HG02943 (cell line): ENCODE data around the gene BCR.

Experiments
- ATAC-seq: cut with Tn5 transposase; IDR thresholded peaks from one replicate; pipeline ENCODE4 v1.9.1; 2021; ENCODE audit warnings: mild to moderate bottlenecking, low read depth, moderate library complexity; ENCODE audit not compliant: unreplicated experiment

The BCR gene

DNA sequence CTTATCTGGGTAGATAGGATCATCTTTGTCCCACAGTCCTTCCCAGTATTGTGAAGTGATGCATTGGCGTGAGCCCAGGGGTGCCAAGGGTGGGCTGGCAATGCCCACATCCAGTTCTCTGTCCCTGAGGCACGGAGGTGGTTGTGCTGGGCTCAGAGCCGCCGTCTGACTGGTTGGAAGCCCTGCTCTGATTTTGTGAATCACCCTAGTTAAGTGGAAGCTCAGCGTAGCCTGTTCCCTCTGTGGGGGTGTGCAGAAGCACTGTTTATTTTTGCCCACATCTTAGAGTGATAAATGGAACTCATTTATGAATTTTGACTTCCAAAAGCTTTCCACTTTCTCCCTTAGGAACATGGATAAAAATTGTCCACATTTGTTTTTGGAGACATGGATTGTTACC, 13.6 kb downstream of the BCR start:
- no peak for ATAC-seq

GRCh38 chr22:23196165-23196564, 15.9 kb downstream of the BCR start:
- no peak for ATAC-seq

DNA sequence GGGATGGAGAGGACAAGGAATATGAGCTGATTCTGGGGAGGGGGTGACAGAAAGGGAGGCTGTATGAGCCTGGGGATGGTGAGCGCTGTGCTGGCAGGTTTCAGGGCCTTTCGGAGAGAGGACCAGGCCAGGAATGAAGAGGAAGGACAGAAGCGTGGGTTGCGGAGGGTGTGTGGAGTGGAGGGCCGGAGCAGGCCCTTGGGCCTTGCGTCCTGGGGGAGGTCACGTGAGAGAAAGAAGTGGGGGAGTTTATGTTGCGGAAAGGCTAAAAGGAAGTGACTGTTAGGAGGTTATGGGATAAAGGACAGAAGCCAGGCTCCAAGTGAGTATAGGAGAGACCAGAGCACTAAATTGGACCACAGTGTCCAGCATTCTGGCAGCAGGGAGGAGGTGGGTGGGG, 17.5 kb downstream of the BCR start:
- ATAC-seq: no peak

GRCh38 chr22:23199159-23199558, 18.9 kb downstream of the BCR start:
- ATAC-seq: no peak

DNA sequence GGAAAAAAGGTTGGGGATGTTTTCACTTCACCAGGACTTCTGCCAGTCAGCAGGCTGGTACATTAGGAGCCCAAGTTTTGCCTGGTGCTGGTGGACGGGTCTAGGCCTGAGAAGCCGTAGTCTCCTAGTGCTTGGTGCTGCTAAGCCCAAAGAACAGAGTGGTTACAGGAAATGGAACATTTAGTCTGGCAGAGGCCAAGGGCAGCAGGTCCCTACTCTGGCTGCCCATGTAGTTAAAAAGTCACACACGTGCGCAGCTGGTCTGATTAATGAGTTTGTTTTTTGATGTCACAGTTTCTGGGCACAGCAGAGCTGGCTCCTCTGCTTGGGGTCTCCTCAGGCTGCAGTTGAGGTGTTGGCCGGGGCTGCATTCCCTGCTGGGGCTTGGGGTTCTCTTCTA, 20.6 kb downstream of the BCR start:
- no peak for ATAC-seq

- ATAC-seq: no peak
These were observed 22.6 kb downstream of the BCR start for GRCh38 chr22:23202812-23203451.

- ATAC-seq: no peak
These were observed 23.3 kb downstream of the BCR start for GRCh38 chr22:23203452-23204124.

DNA sequence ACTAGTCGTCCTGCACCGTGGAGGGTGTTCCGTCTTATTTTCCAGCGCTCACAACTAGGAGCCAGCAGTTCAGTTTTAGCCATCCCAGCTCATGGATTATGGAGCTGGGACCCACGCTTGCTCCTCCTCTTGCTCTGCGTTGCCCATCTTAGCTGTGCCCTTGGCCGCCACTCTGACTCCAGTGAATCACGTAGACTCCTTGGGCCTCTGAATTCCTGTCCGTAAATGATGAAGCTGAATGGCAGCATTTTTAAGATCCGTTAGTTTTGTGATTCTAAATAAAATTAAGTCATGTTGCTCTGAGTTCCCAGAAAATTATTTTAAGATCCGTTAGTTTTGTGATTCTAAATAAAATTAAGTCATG, 23.8 kb downstream of the BCR start:
- ATAC-seq: no peak

DNA sequence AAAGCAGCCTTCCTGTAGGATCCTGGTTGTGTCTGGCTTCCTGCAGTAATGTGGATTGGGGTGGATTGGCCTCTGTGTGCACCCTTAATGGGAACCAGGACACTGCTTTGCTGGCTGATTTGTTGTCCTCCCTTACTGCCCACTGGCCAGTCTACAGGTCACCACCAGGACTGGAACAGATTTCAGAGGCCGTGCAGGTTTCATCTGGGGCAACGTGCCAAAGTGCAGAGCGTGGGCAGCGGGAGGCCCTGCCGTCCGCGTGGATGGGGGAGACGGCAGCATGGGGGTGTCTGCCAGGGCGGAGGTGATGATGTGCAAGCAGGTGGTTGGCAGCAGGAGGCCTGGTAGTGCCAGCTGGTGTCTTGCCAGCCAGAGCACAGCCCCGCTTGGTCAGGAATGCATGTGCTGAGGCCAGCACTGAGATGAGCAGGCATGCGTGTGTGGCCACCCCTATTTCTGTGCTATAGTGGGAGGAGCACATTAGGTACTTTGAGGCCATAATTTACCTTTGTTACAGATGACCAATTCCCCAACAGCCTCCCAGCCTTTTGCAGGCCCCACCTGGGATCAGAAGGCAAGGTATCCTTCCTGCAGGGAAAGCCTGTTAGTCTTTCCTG, 24.3 kb downstream of the BCR start:
- ATAC-seq: no peak

DNA sequence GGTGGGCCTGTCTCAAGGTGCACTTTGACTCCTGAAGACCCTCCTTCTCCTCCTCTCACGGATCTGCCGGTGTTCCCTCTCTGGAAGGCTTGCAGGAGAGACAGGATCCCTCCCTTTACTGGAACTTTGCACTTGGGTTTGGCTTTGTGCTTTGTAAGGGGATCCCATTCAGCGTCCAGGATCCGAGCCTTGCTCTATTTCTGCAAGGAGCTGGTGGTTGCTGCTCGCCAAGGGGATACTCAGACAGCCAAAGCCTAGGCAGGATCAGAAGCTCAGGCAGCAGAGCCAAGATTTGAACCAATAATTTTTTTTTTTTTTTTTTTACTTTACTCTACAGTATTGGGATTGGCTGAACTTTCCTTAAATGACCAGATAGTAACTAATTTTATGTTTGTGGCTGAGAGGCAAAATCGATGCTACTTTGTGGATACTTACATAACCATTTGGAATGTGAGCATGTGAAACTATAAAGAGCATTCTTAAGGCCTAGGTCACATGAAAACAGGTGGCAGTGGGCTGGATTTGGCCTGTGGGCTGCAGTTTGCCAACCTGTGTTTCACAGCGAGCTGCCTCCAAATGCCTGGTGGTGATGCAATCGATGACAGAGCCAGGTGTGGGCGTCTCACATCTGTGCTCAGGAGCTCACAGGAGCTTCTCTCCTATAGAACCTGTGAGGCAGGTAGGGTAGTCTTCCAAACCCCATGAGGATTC, 25.2 kb downstream of the BCR start:
- ATAC-seq: no peak

DNA sequence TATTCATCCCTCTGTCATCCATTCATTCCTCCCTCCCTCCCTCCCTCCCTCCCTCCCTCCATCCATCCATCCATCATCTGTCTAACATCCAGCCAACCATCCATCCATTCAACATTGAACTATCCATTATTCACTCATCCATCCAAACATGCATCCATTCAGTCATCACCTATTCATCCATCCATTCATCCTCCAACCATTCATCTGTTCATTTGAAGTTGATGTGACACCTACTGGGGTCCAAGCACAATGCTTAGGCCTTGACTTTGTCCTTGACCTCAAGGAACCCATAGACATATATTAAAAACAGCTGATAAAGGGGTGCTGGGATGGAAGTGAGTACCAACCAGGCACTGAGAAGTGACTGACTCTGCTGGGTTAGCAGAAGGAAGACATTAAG, 26.6 kb downstream of the BCR start:
- no peak for ATAC-seq

GRCh38 chr22:23207729-23208393, 27.6 kb downstream of the BCR start:
- no peak for ATAC-seq

DNA sequence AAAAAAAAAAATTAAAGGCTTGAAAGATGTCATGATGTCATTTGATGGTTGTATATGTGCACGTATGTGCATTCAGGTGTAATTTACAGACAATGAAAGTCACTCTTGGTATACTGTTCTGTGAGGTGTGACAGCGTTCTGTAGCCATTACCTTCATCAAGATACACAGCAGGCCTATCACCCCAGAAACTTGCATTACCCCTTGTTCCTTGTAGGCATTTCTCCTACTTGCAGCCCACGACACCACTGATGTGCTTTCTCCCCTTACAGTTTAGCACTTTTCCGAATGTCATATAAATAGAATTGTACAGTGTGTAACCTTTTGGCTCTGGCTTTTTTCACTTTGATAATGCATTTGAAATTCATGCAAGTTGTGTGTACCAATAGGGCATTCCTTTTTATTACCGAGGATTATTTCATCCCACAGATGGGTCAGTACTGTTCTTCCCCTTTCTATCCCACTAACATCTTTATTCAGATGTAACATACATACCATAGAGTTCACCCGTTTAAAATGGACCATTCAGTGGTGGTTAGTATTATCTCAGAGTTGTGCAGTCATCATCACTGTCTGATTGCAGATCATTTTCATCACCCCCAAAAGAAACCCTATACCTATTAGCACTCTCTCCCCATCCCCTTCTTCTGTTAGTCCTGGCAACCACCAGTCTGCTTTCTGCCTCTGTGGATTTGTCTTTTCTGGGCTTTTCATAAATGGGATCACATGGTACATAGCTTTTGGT, 30.3 kb downstream of the BCR start:
- no peak for ATAC-seq

DNA sequence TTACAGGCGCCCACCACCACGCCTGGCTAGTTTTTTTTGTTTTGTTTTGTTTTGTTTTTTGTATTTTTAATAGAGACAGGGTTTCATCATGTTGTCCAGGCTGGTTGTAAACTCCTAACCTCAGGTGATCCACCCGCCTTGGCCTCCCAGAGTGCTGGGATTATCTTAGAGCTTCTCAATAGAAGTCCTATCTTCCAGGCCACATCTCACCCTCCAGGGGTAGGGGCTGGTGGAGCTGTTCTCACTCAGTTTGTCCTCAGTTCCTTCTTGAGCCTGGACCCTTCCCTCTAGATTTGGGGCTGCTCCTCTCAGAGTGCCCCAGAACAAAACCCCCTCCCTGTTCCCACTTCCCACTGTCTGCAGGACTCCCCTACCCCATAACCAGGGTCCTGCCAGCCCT, 31.3 kb downstream of the BCR start:
- ATAC-seq: no peak

DNA sequence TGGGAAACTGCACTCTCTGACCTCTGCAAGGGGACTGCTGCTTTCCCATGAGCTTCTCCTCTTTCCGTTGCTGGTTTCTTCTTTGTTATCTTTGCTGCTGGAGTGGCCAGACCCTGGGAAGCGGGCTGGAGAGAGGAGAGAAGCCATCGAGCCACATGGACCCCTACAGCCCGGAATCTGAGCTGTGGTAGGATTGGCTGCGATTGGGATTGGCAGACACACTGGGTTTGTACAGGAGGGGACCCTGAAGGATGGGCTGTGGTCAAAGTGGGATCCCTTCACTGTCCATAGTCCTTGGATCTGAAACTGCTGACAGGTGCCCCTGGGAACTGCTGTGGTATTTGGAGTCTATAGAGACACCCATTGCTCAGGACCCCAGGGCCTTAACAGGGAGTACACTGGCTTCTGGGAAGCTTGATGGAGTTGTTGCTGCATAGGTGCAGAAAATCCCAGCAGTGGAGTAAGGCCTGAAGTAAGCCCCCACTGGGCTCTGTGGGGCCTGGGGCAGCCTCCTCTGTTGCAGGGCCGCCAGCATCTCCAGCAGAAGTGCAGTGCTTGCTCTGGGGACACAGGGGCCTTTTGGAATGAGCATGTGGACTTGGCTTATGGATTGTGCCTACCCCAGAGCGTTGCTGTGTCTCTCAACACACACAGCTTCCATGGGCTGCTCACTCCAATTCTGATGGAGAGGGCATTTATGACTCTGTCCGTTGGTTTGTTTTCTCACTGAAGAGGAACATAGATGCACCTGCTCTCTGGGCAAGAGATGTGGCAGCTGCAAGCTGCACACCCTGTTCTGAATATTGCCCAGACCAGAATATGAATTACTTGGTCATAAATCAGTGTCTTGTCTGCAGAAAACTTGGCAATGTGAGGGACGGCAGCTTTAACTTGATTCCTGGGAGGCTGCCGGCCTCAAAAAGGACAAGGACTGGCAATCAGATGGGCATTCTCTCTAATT, 32.0 kb downstream of the BCR start:
- ATAC-seq: no peak

DNA sequence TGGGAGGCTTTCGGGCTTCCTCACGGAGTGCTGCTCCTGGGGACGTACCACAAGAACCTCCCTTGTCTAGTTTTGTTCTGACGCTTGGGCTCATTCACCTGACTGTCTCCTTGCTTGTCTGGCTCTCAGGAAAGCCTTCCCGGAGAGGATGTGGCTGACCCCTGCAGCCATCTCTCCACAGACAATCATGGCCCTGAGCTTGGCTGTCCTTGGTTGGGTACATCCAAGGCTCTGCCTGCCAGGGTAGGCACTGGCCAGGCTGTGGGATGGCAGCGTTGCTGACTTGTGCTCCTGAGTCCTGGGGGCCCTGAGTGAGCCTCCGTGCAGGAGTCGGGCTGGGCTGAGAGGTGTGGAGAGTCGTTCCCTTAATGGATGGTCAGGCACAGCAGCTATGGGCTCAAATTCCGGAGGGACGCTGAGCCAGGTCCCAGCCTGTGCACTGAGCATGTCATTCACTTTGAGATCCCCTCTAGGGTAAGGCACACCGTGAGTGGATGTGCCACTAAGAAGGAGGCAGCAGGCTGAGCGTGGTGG, 32.8 kb downstream of the BCR start:
- no peak for ATAC-seq

DNA sequence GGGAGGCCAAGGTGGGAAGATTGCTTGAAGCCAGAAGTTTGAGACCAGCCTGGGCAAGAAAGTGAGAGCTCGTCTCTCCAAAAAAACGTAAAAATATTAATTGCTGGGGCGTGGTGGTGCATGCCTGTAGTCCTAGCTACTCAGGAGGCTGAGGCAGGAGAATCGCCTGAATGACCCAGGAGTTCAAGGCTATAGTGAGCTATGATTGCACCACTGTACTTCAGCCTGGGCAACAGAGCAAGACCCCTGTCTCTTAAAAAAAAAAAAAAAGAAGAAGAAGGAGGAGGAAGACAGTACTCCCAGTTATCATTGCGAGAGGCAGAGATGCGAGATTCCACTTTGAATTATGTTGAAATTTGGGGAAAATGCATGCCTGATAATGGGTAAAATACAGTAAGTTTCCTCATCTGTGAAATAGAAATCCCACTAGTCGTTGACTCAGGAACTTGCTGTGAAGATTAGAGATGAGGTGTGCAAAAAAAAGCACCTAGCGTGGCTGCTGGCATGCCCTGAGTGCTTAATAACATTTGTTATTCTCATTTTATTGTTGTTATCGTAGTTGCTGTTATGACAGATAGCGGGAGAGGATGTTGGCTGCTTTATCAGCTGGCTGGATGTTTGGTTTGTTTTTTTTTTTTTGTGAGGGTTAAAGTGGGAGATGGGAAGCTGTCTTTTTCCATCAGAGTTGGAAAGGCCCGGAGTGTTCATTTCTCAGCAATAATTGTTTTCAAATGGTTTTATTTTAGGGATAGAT, 33.4 kb downstream of the BCR start:
- ATAC-seq: no peak

DNA sequence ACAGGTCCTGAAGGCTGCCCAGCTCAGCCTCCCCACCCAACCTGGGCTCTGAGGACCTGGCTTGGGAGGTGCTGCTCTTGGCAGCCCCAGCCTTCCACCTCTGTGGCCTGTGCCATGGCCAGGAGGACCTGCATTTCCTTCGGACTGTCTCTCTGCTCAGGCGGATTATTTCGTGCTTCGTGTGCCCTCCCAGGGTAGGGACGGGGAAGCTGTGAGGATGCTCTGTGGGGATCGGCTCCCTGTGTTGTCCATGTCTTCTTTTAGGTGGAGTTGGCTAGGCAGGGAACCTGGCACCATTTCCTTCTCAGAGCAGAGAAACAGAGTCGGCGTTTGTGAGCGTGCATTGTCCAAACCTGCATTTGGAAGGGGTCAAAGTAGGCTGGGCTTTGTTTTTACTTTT, 34.1 kb downstream of the BCR start:
- ATAC-seq: no peak
